Measurements from ENCODE around the gene LAMP1.

- TF ChIP-seq POLR2AphosphoS5 (IDR thresholded peaks at IDR 0.05) = peak; percentile 88 to 91
- peak in 1 of 3 experiments; percentile 28 for TF ChIP-seq CTCF (IDR thresholded peaks at IDR 0.05)
- peak; percentile 68 for TF ChIP-seq POLR2A (IDR thresholded peaks at IDR 0.05; ENCODE audit: low read depth)
These were observed at the start of gene LAMP1 for GRCh38 chr13:113296823-113297369.
